NB4 (cell line): Measurements from ENCODE around the gene SPEN.

Experiments
- DNase-seq: peaks from one replicate; pipeline ENCODE4 v3.0.0; 2010; ENCODE audit warnings: low read depth
- H3K4me3 ChIP-seq: one replicate; pipeline ENCODE4 v1.5.1; 2011; ENCODE audit warnings: mild to moderate bottlenecking, low read depth, low read length, moderate library complexity
- CTCF ChIP-seq: IDR thresholded peaks from one replicate; pipeline ENCODE4 v1.5.1; 2012; ENCODE audit warnings: low read depth, low read length
- MAX ChIP-seq: IDR thresholded peaks from 2 replicates; pipeline ENCODE4 v1.6.1; 2011; ENCODE audit warnings: low read depth, low read length
- MYC ChIP-seq: IDR thresholded peaks from 2 replicates; pipeline ENCODE4 v1.6.1; 2011; ENCODE audit warnings: low read depth, low read length
- POLR2A ChIP-seq: IDR thresholded peaks from 2 replicates; pipeline ENCODE4 v1.6.1; 2011; ENCODE audit warnings: mild to moderate bottlenecking; ENCODE audit not compliant: insufficient read length; ENCODE audit errors: extremely low read depth

SPEN gene

GRCh38 chr1:15983275-15983674 lies 135.8 kb downstream of the SPEN start:
- no peak for DNase-seq
- H3K4me3 ChIP-seq, result no peak overlapping the region
- TF ChIP-seq CTCF (no peak), MAX (no peak), MYC (no peak), POLR2A (no peak)

DNA sequence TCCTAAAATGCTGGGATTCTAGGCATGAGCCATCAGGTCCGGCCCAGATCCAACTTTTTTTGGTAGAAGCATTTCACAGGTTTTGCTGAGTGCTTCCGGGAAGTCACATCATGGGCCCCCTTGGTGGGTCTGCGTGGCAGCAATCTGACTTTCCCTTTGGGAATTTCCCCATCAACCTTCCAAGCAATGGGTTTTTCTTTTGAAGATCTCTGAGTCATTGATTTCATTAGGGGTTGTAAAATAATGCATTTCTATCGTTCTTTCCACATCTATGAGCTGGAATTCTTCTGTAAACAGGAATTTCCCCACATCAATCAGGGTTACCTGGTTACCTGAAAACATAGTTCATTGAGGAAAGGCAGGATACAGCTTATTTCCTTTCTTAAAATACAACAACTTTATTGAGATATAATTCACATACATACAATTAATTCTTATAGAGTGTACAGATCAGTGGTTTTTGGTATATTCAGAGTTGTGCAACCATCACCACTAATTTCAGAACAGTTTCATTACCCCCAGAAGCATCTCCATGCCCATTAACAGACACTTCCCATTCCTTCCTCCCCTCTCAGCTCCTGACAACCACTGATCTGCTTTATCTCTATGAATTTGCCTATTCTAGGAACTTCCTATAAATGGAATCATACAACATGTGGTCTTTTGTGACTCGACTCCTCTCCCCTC lies 138.2 kb downstream of the SPEN start:
- peak; percentile 51 for DNase-seq
- H3K4me3 ChIP-seq, result no peak overlapping the region
- TF ChIP-seq MAX (no peak), CTCF (no peak), POLR2A (no peak), MYC (no peak)

- TF ChIP-seq POLR2A, result no peak
- no peak for TF ChIP-seq MAX
- TF ChIP-seq CTCF, result no peak
- no peak overlapping the region for H3K4me3 ChIP-seq
- DNase-seq, result no peak
Observed at GRCh38 chr1:15988856-15989736, 141.6 kb downstream of the SPEN start.

- DNase-seq, result no peak
- TF ChIP-seq MYC (no peak), POLR2A (no peak), MAX (no peak), CTCF (no peak)
- H3K4me3 ChIP-seq, result no peak overlapping the region
Observed at GRCh38 chr1:15989776-15990175, 142.3 kb downstream of the SPEN start.
